ENCODE results near the gene BCL2.

Gene BCL2

GRCh38 chr18:63298400-63299365 lies 20.9 kb downstream of the BCL2 start:
- Histone ChIP-seq H3K4me1 (ENCODE audit: control insufficient read depth, insufficient read depth, low read length) (peaks cover 3% of the 10 kb centered on the region; the same call in 1 of the 2 replicates), H3K36me3 (ENCODE audit: control insufficient read depth, insufficient read depth, low read length) (no peaks in the 10 kb centered on the region), H3K27ac (ENCODE audit: low read length) (no peak overlapping the region), H3K27me3 (ENCODE audit: control insufficient read depth, insufficient read depth, low read length) (no peaks in the 10 kb centered on the region), H3K4me3 (ENCODE audit: low read length) (no peak overlapping the region), H3K9me3 (ENCODE audit: control insufficient read depth, insufficient read depth, low read length) (no peaks in the 10 kb centered on the region)
- DNase-seq (ENCODE audit: low read depth, low spot score) = no peak
- no CpG with 5 or more reads among the region's 9 CpGs for WGBS (ENCODE audit: insufficient coverage, insufficient read length)

- H3K9me3 ChIP-seq (ENCODE audit: control insufficient read depth, insufficient read depth, low read length) = no peaks in the 10 kb centered on the region
- H3K4me1 ChIP-seq (ENCODE audit: control insufficient read depth, insufficient read depth, low read length) = peaks cover 3% of the 10 kb centered on the region; the same call in 1 of the 2 replicates
- no peak overlapping the region for H3K4me3 ChIP-seq (ENCODE audit: low read length)
- WGBS (ENCODE audit: insufficient coverage, insufficient read length) = no CpG with 5 or more reads among the region's 16 CpGs
- H3K36me3 ChIP-seq (ENCODE audit: control insufficient read depth, insufficient read depth, low read length) = no peaks in the 10 kb centered on the region
- H3K27ac ChIP-seq (ENCODE audit: low read length) = no peak overlapping the region
- H3K27me3 ChIP-seq (ENCODE audit: control insufficient read depth, insufficient read depth, low read length) = no peaks in the 10 kb centered on the region
- DNase-seq (ENCODE audit: low read depth, low spot score) = no peak
Observed at GRCh38 chr18:63297687-63298399, 21.7 kb downstream of the BCL2 start.

GRCh38 chr18:63293935-63294334 lies 25.6 kb downstream of the BCL2 start:
- no CpG with 5 or more reads among the region's 4 CpGs for WGBS (ENCODE audit: insufficient coverage, insufficient read length)
- Histone ChIP-seq H3K9me3 (ENCODE audit: control insufficient read depth, insufficient read depth, low read length) (no peaks in the 10 kb centered on the region), H3K4me3 (ENCODE audit: low read length) (no peak overlapping the region), H3K4me1 (ENCODE audit: control insufficient read depth, insufficient read depth, low read length) (peaks cover 3% of the 10 kb centered on the region; the same call in 1 of the 2 replicates), H3K27ac (ENCODE audit: low read length) (no peak overlapping the region), H3K36me3 (ENCODE audit: control insufficient read depth, insufficient read depth, low read length) (no peaks in the 10 kb centered on the region), H3K27me3 (ENCODE audit: control insufficient read depth, insufficient read depth, low read length) (no peaks in the 10 kb centered on the region)
- no peak for DNase-seq (ENCODE audit: low read depth, low spot score)

GRCh38 chr18:63292831-63293683 lies 26.5 kb downstream of the BCL2 start:
- H3K27ac ChIP-seq (ENCODE audit: low read length) = no peak overlapping the region
- no peaks in the 10 kb centered on the region for H3K27me3 ChIP-seq (ENCODE audit: control insufficient read depth, insufficient read depth, low read length)
- no peak for DNase-seq (ENCODE audit: low read depth, low spot score)
- H3K4me1 ChIP-seq (ENCODE audit: control insufficient read depth, insufficient read depth, low read length) = peaks cover under 1% of the 10 kb centered on the region; the same call in 1 of the 2 replicates
- WGBS (ENCODE audit: insufficient coverage, insufficient read length) = no CpG with 5 or more reads among the region's 11 CpGs
- H3K36me3 ChIP-seq (ENCODE audit: control insufficient read depth, insufficient read depth, low read length) = no peaks in the 10 kb centered on the region
- no peaks in the 10 kb centered on the region for H3K9me3 ChIP-seq (ENCODE audit: control insufficient read depth, insufficient read depth, low read length)
- H3K4me3 ChIP-seq (ENCODE audit: low read length) = no peak overlapping the region

GRCh38 chr18:63291278-63291677 lies 28.3 kb downstream of the BCL2 start:
- WGBS (ENCODE audit: insufficient coverage, insufficient read length) = no CpG with 5 or more reads among the region's 5 CpGs
- Histone ChIP-seq H3K27me3 (ENCODE audit: control insufficient read depth, insufficient read depth, low read length) (no peaks in the 10 kb centered on the region), H3K9me3 (ENCODE audit: control insufficient read depth, insufficient read depth, low read length) (no peaks in the 10 kb centered on the region), H3K4me1 (ENCODE audit: control insufficient read depth, insufficient read depth, low read length) (no peaks in the 10 kb centered on the region), H3K36me3 (ENCODE audit: control insufficient read depth, insufficient read depth, low read length) (no peaks in the 10 kb centered on the region), H3K4me3 (ENCODE audit: low read length) (no peak overlapping the region), H3K27ac (ENCODE audit: low read length) (no peak overlapping the region)
- no peak for DNase-seq (ENCODE audit: low read depth, low spot score)

- H3K9me3 ChIP-seq (ENCODE audit: control insufficient read depth, insufficient read depth, low read length) = no peaks in the 10 kb centered on the region
- DNase-seq (ENCODE audit: low read depth, low spot score) = no peak
- no peak overlapping the region for H3K27ac ChIP-seq (ENCODE audit: low read length)
- WGBS (ENCODE audit: insufficient coverage, insufficient read length) = no CpG with 5 or more reads among the region's 7 CpGs
- no peaks in the 10 kb centered on the region for H3K4me1 ChIP-seq (ENCODE audit: control insufficient read depth, insufficient read depth, low read length)
- no peaks in the 10 kb centered on the region for H3K36me3 ChIP-seq (ENCODE audit: control insufficient read depth, insufficient read depth, low read length)
- no peaks in the 10 kb centered on the region for H3K27me3 ChIP-seq (ENCODE audit: control insufficient read depth, insufficient read depth, low read length)
- no peak overlapping the region for H3K4me3 ChIP-seq (ENCODE audit: low read length)
Observed at GRCh38 chr18:63290821-63291200, 28.8 kb downstream of the BCL2 start.

GRCh38 chr18:63290166-63290820 lies 29.3 kb downstream of the BCL2 start:
- no peaks in the 10 kb centered on the region for H3K4me1 ChIP-seq (ENCODE audit: control insufficient read depth, insufficient read depth, low read length)
- H3K36me3 ChIP-seq (ENCODE audit: control insufficient read depth, insufficient read depth, low read length) = no peaks in the 10 kb centered on the region
- no peak for DNase-seq (ENCODE audit: low read depth, low spot score)
- no peak overlapping the region for H3K27ac ChIP-seq (ENCODE audit: low read length)
- no peak overlapping the region for H3K4me3 ChIP-seq (ENCODE audit: low read length)
- H3K9me3 ChIP-seq (ENCODE audit: control insufficient read depth, insufficient read depth, low read length) = no peaks in the 10 kb centered on the region
- WGBS (ENCODE audit: insufficient coverage, insufficient read length) = 100% methylated on average over 1 of the region's 6 CpGs
- H3K27me3 ChIP-seq (ENCODE audit: control insufficient read depth, insufficient read depth, low read length) = no peaks in the 10 kb centered on the region

GRCh38 chr18:63288311-63288710 lies 31.3 kb downstream of the BCL2 start:
- no peaks in the 10 kb centered on the region for H3K4me1 ChIP-seq (ENCODE audit: control insufficient read depth, insufficient read depth, low read length)
- no peak for DNase-seq (ENCODE audit: low read depth, low spot score)
- H3K27me3 ChIP-seq (ENCODE audit: control insufficient read depth, insufficient read depth, low read length) = no peaks in the 10 kb centered on the region
- H3K9me3 ChIP-seq (ENCODE audit: control insufficient read depth, insufficient read depth, low read length) = no peaks in the 10 kb centered on the region
- H3K4me3 ChIP-seq (ENCODE audit: low read length) = no peak overlapping the region
- H3K27ac ChIP-seq (ENCODE audit: low read length) = no peak overlapping the region
- no peaks in the 10 kb centered on the region for H3K36me3 ChIP-seq (ENCODE audit: control insufficient read depth, insufficient read depth, low read length)
- WGBS (ENCODE audit: insufficient coverage, insufficient read length) = 100% methylated on average over 1 of the region's 2 CpGs

- Histone ChIP-seq H3K4me1 (ENCODE audit: control insufficient read depth, insufficient read depth, low read length) (no peaks in the 10 kb centered on the region), H3K27ac (ENCODE audit: low read length) (no peak overlapping the region), H3K36me3 (ENCODE audit: control insufficient read depth, insufficient read depth, low read length) (no peaks in the 10 kb centered on the region), H3K27me3 (ENCODE audit: control insufficient read depth, insufficient read depth, low read length) (no peaks in the 10 kb centered on the region), H3K4me3 (ENCODE audit: low read length) (no peak overlapping the region), H3K9me3 (ENCODE audit: control insufficient read depth, insufficient read depth, low read length) (no peaks in the 10 kb centered on the region)
- no peak for DNase-seq (ENCODE audit: low read depth, low spot score)
- WGBS (ENCODE audit: insufficient coverage, insufficient read length) = no CpG with 5 or more reads among the region's 1 CpG
Observed at GRCh38 chr18:63287691-63288220, 31.8 kb downstream of the BCL2 start.
